KMS-11 (cell line): Measurements from ENCODE around the gene GRK1.

Experiments
- H2AFZ ChIP-seq: fragments of 200-600 bp; sonication (generic); 2 replicates; pipeline ENCODE4 v1.6.1; 2016; ENCODE audit warnings: antibody characterized with exemption, mixed run types, low read depth
- H3K27ac ChIP-seq: fragments of 200-600 bp; sonication (generic); 2 replicates; pipeline ENCODE4 v1.6.1; 2016; ENCODE audit warnings: mild to moderate bottlenecking, mixed run types
- H3K27me3 ChIP-seq: fragments of 200-600 bp; sonication (generic); 2 replicates; pipeline ENCODE4 v1.6.1; 2017; ENCODE audit warnings: mild to moderate bottlenecking, low read depth, mixed run types, moderate library complexity; ENCODE audit not compliant: insufficient read depth
- H3K36me3 ChIP-seq: fragments of 200-600 bp; sonication (generic); 2 replicates; pipeline ENCODE4 v1.6.1; 2017; ENCODE audit warnings: mild to moderate bottlenecking, mixed run types; ENCODE audit not compliant: insufficient read depth
- H3K4me1 ChIP-seq: fragments of 200-600 bp; sonication (generic); 2 replicates; pipeline ENCODE4 v1.6.1; 2016; ENCODE audit warnings: mild to moderate bottlenecking, low read depth, mixed run types; ENCODE audit not compliant: poor library complexity, severe bottlenecking
- H3K4me2 ChIP-seq: fragments of 200-600 bp; sonication (generic); 2 replicates; pipeline ENCODE4 v1.7.0; 2016; ENCODE audit warnings: mild to moderate bottlenecking, mixed run types
- H3K4me3 ChIP-seq: fragments of 200-600 bp; sonication (generic); IDR thresholded peaks from 2 replicates; pipeline ENCODE4 v1.6.1; 2017; ENCODE audit warnings: low read depth, low read length, mixed read lengths; ENCODE audit not compliant: insufficient read depth
- H3K79me2 ChIP-seq: fragments of 200-600 bp; sonication (generic); 2 replicates; pipeline ENCODE4 v1.6.1; 2016; ENCODE audit warnings: low read depth, mixed run types; ENCODE audit not compliant: insufficient read depth
- H3K9ac ChIP-seq: fragments of 200-600 bp; sonication (generic); 2 replicates; pipeline ENCODE4 v1.6.1; 2016; ENCODE audit warnings: mild to moderate bottlenecking, mixed run types
- H4K20me1 ChIP-seq: fragments of 200-600 bp; sonication (generic); 2 replicates; pipeline ENCODE4 v1.6.1; 2016; ENCODE audit warnings: mild to moderate bottlenecking, mixed run types; ENCODE audit not compliant: insufficient read depth
- CTCF ChIP-seq: fragments of 200-600 bp; sonication (generic); conservative IDR thresholded peaks from 2 replicates; pipeline ENCODE4 v1.6.1; 2017; ENCODE audit warnings: low read depth, mild to moderate bottlenecking, antibody characterized with exemption, low read length, moderate library complexity, mixed read lengths

Gene GRK1

GRCh38 chr13:113664751-113665596 lies 2.0 kb upstream of the GRK1 start:
- no peaks in the 10 kb centered on the region for H4K20me1 ChIP-seq
- H3K27me3 ChIP-seq = no peaks in the 10 kb centered on the region
- no peaks in the 10 kb centered on the region for H3K36me3 ChIP-seq
- no peak overlapping the region for H3K27ac ChIP-seq
- no peak overlapping the region for H3K4me3 ChIP-seq
- H3K4me2 ChIP-seq = no peak overlapping the region
- H3K79me2 ChIP-seq = no peaks in the 10 kb centered on the region
- TF ChIP-seq CTCF = no peak
- H3K4me1 ChIP-seq = no peaks in the 10 kb centered on the region
- H2AFZ ChIP-seq = no peak overlapping the region
- no peak overlapping the region for H3K9ac ChIP-seq

- H3K4me3 ChIP-seq = no peak overlapping the region
- H3K4me2 ChIP-seq = no peak overlapping the region
- H3K4me1 ChIP-seq = no peaks in the 10 kb centered on the region
- H4K20me1 ChIP-seq = no peaks in the 10 kb centered on the region
- no peaks in the 10 kb centered on the region for H3K79me2 ChIP-seq
- H3K9ac ChIP-seq = no peak overlapping the region
- H3K27me3 ChIP-seq = no peaks in the 10 kb centered on the region
- H3K36me3 ChIP-seq = no peaks in the 10 kb centered on the region
- no peak overlapping the region for H2AFZ ChIP-seq
- no peak overlapping the region for H3K27ac ChIP-seq
- TF ChIP-seq CTCF = no peak
Observed at GRCh38 chr13:113665597-113666328, 1.3 kb upstream of the GRK1 start.

- Histone ChIP-seq H2AFZ (no peak overlapping the region), H3K27me3 (no peaks in the 10 kb centered on the region), H3K9ac (no peak overlapping the region), H3K27ac (no peak overlapping the region), H4K20me1 (no peaks in the 10 kb centered on the region), H3K4me3 (no peak overlapping the region), H3K4me2 (no peak overlapping the region), H3K36me3 (no peaks in the 10 kb centered on the region), H3K79me2 (no peaks in the 10 kb centered on the region), H3K4me1 (no peaks in the 10 kb centered on the region)
- TF ChIP-seq CTCF = no peak
Observed at GRCh38 chr13:113666329-113666670, 719 bp upstream of the GRK1 start.

GRCh38 chr13:113667771-113668490 lies 912 bp downstream of the GRK1 start:
- Histone ChIP-seq H3K27ac (no peak overlapping the region), H3K4me1 (no peaks in the 10 kb centered on the region), H3K4me2 (no peak overlapping the region), H4K20me1 (no peaks in the 10 kb centered on the region), H2AFZ (no peak overlapping the region), H3K9ac (no peak overlapping the region), H3K36me3 (no peaks in the 10 kb centered on the region), H3K4me3 (no peak overlapping the region), H3K79me2 (no peaks in the 10 kb centered on the region), H3K27me3 (no peaks in the 10 kb centered on the region)
- TF ChIP-seq CTCF = no peak
